OCI-LY3 (cell line): Measurements from ENCODE around the gene ARMC8.

Source experiments
- H2AFZ ChIP-seq: fragments of 200-600, 300-600 bp; shearing (Covaris generic); 2 replicates; pipeline ENCODE4 v1.6.0; 2014; ENCODE audit warnings: antibody characterized with exemption, low read depth, low read length
- H3K27ac ChIP-seq: fragments of 200-600, 300-600 bp; sonication (generic); 2 replicates; pipeline ENCODE4 v1.5.1; 2014; ENCODE audit warnings: mild to moderate bottlenecking, low read length, moderate library complexity, mixed read lengths
- H3K27me3 ChIP-seq: fragments of 200-600, 300-600 bp; sonication (generic); 2 replicates; pipeline ENCODE4 v1.6.1; 2014; ENCODE audit warnings: low read depth, low read length, mixed read lengths
- H3K36me3 ChIP-seq: fragments of 200-600, 300-600 bp; sonication (generic); replicated peaks from 2 replicates; pipeline ENCODE3; 2014; ENCODE audit warnings: low read depth, low read length, mixed read lengths
- H3K4me1 ChIP-seq: fragments of 300-600, 200-600 bp; sonication (generic); 2 replicates; pipeline ENCODE4 v1.6.1; 2014; ENCODE audit warnings: low read length, mixed read lengths
- H3K4me2 ChIP-seq: fragments of 200-600, 300-600 bp; sonication (generic); 2 replicates; pipeline ENCODE4 v1.6.1; 2014; ENCODE audit warnings: low read length, mixed read lengths
- H3K4me3 ChIP-seq: fragments of 300-600, 200-600 bp; sonication (generic); 2 replicates; pipeline ENCODE4 v1.5.1; 2014; ENCODE audit warnings: antibody characterized with exemption, mild to moderate bottlenecking, low read length, moderate library complexity
- H3K79me2 ChIP-seq: fragments of 300-600, 200-600 bp; shearing (Covaris generic); 2 replicates; pipeline ENCODE4 v1.6.1; 2014; ENCODE audit warnings: mild to moderate bottlenecking, low read length, mixed read lengths
- H3K9ac ChIP-seq: fragments of 300-600, 200-600 bp; shearing (Covaris generic); 2 replicates; pipeline ENCODE4 v1.6.0; 2014; ENCODE audit warnings: mild to moderate bottlenecking, low read length, moderate library complexity
- H3K9me3 ChIP-seq: fragments of 200-600, 300-600 bp; shearing (Covaris generic); 2 replicates; pipeline ENCODE4 v1.6.1; 2014; ENCODE audit warnings: low read length, mixed read lengths; ENCODE audit not compliant: insufficient read depth
- H4K20me1 ChIP-seq: fragments of 200-600, 300-600 bp; sonication (generic); 2 replicates; pipeline ENCODE4 v1.6.1; 2016; ENCODE audit warnings: low read length, mixed read lengths; ENCODE audit not compliant: insufficient read depth
- EZH2phosphoT487 ChIP-seq: fragments of 200-600 bp; shearing (Covaris generic); IDR thresholded peaks from 2 replicates; pipeline ENCODE4 v1.6.1; 2018; ENCODE audit warnings: antibody characterized with exemption, mixed run types, low read depth
- TF ChIP-seq, protein P1 (sequence below): fragments of 200-600, 300-600 bp; sonication (generic); IDR thresholded peaks from 2 replicates; pipeline ENCODE4 v1.5.1; 2014; ENCODE audit warnings: antibody characterized with exemption, low read length, low read depth

ARMC8 gene

DNA sequence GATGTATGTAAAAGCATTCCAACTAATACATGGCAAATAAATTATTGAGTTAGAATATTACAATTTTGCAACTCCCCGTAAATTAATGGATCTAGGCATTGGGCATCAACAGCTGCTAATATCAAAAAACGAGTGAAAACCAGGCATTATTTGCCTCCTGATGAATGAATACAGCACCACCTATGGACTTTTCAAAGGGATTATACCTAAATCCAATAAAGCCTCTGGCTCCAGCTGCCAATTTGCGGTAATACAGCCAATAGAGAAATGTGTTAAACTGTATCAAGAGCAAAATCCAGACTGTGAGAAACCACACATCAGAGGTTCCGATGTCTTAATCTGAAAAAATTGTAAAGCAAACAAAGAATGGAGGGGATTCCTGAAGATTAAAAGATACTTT, 38.6 kb upstream of the ARMC8 start:
- Histone ChIP-seq H3K36me3 (no peaks in the 10 kb centered on the region), H3K79me2 (no peaks in the 10 kb centered on the region), H3K4me2 (no peak overlapping the region), H3K9me3 (no peaks in the 10 kb centered on the region), H3K4me1 (no peaks in the 10 kb centered on the region), H3K4me3 (no peak overlapping the region), H3K27me3 (peaks cover 6% of the 10 kb centered on the region), H2AFZ (no peak overlapping the region), H4K20me1 (no peaks in the 10 kb centered on the region), H3K9ac (no peak overlapping the region), H3K27ac (no peak overlapping the region)
- TF ChIP-seq, protein P1, sequence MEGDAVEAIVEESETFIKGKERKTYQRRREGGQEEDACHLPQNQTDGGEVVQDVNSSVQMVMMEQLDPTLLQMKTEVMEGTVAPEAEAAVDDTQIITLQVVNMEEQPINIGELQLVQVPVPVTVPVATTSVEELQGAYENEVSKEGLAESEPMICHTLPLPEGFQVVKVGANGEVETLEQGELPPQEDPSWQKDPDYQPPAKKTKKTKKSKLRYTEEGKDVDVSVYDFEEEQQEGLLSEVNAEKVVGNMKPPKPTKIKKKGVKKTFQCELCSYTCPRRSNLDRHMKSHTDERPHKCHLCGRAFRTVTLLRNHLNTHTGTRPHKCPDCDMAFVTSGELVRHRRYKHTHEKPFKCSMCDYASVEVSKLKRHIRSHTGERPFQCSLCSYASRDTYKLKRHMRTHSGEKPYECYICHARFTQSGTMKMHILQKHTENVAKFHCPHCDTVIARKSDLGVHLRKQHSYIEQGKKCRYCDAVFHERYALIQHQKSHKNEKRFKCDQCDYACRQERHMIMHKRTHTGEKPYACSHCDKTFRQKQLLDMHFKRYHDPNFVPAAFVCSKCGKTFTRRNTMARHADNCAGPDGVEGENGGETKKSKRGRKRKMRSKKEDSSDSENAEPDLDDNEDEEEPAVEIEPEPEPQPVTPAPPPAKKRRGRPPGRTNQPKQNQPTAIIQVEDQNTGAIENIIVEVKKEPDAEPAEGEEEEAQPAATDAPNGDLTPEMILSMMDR: no peak
- TF ChIP-seq EZH2phosphoT487: no peak

DNA sequence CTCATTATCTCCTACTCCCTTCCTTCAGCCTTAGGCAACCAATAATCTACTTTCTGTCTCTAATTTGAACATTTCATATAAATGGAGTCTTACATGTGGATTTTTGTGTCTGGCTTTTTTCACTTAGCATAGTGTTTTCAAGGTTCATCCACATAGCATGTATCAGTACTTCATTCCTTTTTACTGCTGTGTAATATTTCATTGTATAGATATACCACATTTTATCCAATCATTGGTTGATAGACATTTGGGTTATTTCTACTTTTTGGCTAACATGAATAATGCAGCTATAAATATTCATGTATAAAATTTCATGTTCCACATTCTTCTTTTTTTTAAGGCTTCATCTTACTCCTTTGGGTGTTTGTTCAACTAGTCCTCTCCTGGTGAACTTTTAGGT, 32.6 kb upstream of the ARMC8 start:
- H3K9ac ChIP-seq: no peak overlapping the region
- H3K36me3 ChIP-seq: no peaks in the 10 kb centered on the region
- no peaks in the 10 kb centered on the region for H4K20me1 ChIP-seq
- no peak overlapping the region for H2AFZ ChIP-seq
- TF ChIP-seq, protein P1: no peak
- TF ChIP-seq EZH2phosphoT487: no peak
- H3K4me1 ChIP-seq: no peaks in the 10 kb centered on the region
- no peak overlapping the region for H3K4me2 ChIP-seq
- no peaks in the 10 kb centered on the region; the same call in 1 of the 2 replicates for H3K9me3 ChIP-seq
- no peaks in the 10 kb centered on the region for H3K79me2 ChIP-seq
- H3K27me3 ChIP-seq: no peaks in the 10 kb centered on the region
- no peak overlapping the region for H3K27ac ChIP-seq
- no peak overlapping the region for H3K4me3 ChIP-seq

DNA sequence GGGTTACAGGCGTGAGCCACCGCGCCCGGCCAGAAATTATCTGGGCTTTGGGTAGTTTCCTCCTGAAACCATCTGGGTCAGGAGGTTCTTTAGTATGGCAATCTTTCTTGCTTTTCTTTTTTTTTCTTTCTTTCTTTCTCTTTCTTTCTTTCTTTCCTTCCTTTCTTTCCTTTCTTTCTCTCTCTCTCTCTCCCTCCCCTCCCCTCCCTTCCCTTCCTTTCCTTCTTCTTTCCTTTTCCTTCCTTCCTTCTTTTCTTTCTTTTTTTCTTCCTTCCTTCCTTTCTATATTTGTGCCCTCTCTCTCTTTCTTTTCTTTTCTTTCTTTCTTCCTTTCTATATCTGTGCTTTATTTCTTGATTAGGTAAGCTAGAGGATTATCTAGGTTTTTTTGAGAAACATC, 29.4 kb upstream of the ARMC8 start:
- no peak overlapping the region for H3K4me3 ChIP-seq
- no peak overlapping the region for H3K4me2 ChIP-seq
- H2AFZ ChIP-seq: no peak overlapping the region
- H3K4me1 ChIP-seq: no peaks in the 10 kb centered on the region
- H3K79me2 ChIP-seq: no peaks in the 10 kb centered on the region
- no peak overlapping the region for H3K9ac ChIP-seq
- TF ChIP-seq, protein P1: no peak
- TF ChIP-seq EZH2phosphoT487: no peak
- H4K20me1 ChIP-seq: no peaks in the 10 kb centered on the region
- H3K9me3 ChIP-seq: no peaks in the 10 kb centered on the region; the same call in 1 of the 2 replicates
- no peak overlapping the region for H3K27ac ChIP-seq
- peaks cover 11% of the 10 kb centered on the region for H3K36me3 ChIP-seq
- H3K27me3 ChIP-seq: no peaks in the 10 kb centered on the region

DNA sequence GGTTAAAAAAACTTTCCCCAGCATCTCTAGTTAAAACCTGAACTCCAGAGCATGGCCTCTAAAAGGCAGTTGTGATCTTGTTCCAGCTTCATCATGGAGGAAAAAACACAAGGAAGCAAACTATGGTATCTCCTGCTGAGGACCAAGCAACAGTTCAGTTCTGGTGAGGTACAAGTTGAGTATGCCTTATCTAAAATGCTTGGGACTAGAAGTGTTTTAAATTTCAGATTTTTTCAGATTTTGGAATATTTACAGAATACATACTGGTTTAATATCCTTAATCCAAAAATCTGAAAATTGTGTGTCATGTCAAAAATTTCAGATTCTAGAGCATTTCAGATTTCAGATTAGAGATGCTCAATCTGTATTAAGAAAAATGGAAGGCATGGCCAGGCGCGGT, 22.0 kb upstream of the ARMC8 start:
- no peaks in the 10 kb centered on the region for H3K79me2 ChIP-seq
- H3K27me3 ChIP-seq: no peaks in the 10 kb centered on the region
- no peak overlapping the region for H3K27ac ChIP-seq
- H4K20me1 ChIP-seq: no peaks in the 10 kb centered on the region; the same call in 1 of the 2 replicates
- H3K9me3 ChIP-seq: no peaks in the 10 kb centered on the region
- H3K4me1 ChIP-seq: no peaks in the 10 kb centered on the region
- H3K9ac ChIP-seq: no peak overlapping the region
- no peak overlapping the region for H2AFZ ChIP-seq
- H3K36me3 ChIP-seq: peaks cover 31% of the 10 kb centered on the region
- TF ChIP-seq, protein P1: no peak
- no peak for TF ChIP-seq EZH2phosphoT487
- H3K4me3 ChIP-seq: no peak overlapping the region
- no peak overlapping the region for H3K4me2 ChIP-seq
